Measurements from ENCODE around the gene PARP12. TPM values are rescaled to one million over a fixed set of nuclear protein-coding genes. Genes with fewer than 3 reads are reported as not detected.

Gene PARP12
- total and polyA plus RNA-seq, 2 of the 8 experiments (the other 6 are each of a cell fraction or from before 2014, with no cell fraction given) = 9.0 to 21.5 TPM

DNA sequence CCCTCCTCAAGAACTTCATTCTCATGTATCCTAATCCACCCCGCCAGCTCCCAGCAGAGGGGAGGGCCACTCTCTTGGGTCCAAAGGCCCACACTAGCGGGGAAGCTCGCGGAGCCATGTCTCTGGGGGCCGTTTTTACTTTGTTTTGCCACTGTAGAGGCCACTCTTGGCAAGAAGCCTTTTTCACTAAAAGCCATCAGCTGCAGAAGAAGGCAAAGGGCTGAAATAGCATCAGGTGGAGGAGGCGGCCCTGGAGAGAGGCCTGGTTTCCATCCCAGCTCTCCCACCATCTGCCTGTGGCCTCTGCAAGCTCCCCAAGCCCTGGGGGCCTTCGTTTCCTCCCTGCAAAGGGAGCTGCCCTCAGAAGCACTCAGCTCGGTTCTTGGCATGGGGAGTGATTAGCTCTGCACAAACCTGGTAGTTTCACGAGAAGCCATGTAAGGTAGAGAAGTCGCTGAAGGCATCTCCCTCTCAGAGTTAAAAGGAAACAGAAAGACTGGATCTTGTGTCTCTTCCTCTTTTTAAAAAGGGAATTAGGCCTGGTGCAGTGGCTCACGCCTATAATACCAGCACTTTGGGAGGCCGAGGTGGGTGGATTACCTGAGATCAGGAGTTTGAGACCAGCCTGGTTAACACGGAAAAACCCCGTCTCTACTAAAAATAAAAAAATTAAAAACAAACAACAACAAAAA is 70.3 kb downstream of the PARP12 start:
- 0 out of 2 replicates have a peak, but pooled peaks cover 2% of the 10 kb centered on the region for H3K23me2 ChIP-seq (ENCODE audit: low read depth, low read length)
- peaks cover 0 to 9% (median 0%) of the 10 kb centered on the region in 4 experiments; a peak in 2 of 7 replicates for H3K4me1 ChIP-seq (replicated peaks in 1 of 4; ENCODE audit: control insufficient read depth in 3 of 4, insufficient read depth in 4 of 4, low read length in 3 of 4)
- no peak overlapping the region for H3K4ac ChIP-seq (replicated peaks; ENCODE audit: insufficient read length, low read depth, low read length)
- no peak overlapping the region for H3K27ac ChIP-seq (ENCODE audit: low read depth, low read length)
- no peak overlapping the region for H2BK120ac ChIP-seq (replicated peaks; ENCODE audit: low read depth, low read length)
- H3K36me3 ChIP-seq (ENCODE audit: control insufficient read depth in 2 of 4, insufficient read depth in 4 of 4, low read length in 3 of 4) = no peaks in the 10 kb centered on the region
- H2BK5ac ChIP-seq (ENCODE audit: low read depth, low read length) = no peak overlapping the region
- H3K4me3 ChIP-seq (ENCODE audit: extremely low read depth in 1 of 4, insufficient read depth in 2 of 4, low read depth in 3 of 4, low read length in 4 of 4) = no peak overlapping the region
- no peak for DNase-seq (ENCODE audit: low read depth in 1 of 2, low spot score in 2 of 2)
- no peak overlapping the region for H2AFZ ChIP-seq (ENCODE audit: low read length)
- no peaks in the 10 kb centered on the region for H3K27me3 ChIP-seq (replicated peaks in 1 of 4; ENCODE audit: control insufficient read depth in 3 of 4, extremely low read depth in 1 of 4, insufficient read depth in 3 of 4, low read length in 3 of 4)
- no peaks in the 10 kb centered on the region for H3K79me1 ChIP-seq (ENCODE audit: low read depth, low read length)
- no peak overlapping the region for H3K4me2 ChIP-seq (ENCODE audit: insufficient read depth in 1 of 2, low read depth in 2 of 2, low read length in 2 of 2)
- no peak overlapping the region for H4K8ac ChIP-seq (ENCODE audit: extremely low read depth, insufficient read depth, low read length)
- no peak overlapping the region for H2BK15ac ChIP-seq (ENCODE audit: low read length)
- no peak overlapping the region for H3K23ac ChIP-seq (ENCODE audit: insufficient read length)
- H2BK12ac ChIP-seq (ENCODE audit: low read depth, low read length) = no peak overlapping the region
- H2AK5ac ChIP-seq (ENCODE audit: low read depth, low read length) = no peak overlapping the region
- WGBS, 2 experiments (ENCODE audit: extremely low coverage in 1 of 2, insufficient coverage in 1 of 2, insufficient read length in 1 of 2, insufficient replicate concordance in 2 of 2, low coverage in 1 of 2, low lambda C conversion rate in 2 of 2, missing lambda C conversion rate in 1 of 2) = 92% methylated on average over 14 of the region's 14 CpGs; no CpG with 5 or more reads in 1 of the 2 experiments
- H3K56ac ChIP-seq (replicated peaks; ENCODE audit: insufficient read length, low read depth, low read length) = no peak overlapping the region
- no peak overlapping the region for H3K14ac ChIP-seq (ENCODE audit: insufficient read length)
- no peak overlapping the region for H3K9ac ChIP-seq (replicated peaks in 1 of 4; ENCODE audit: extremely low read depth in 1 of 4, low read depth in 3 of 4, low read length in 3 of 4)
- no peak for FAIRE-seq
- no peak overlapping the region for H4K91ac ChIP-seq (replicated peaks; ENCODE audit: insufficient read length, low read length)
- ChIA-PET CTCF (ENCODE audit: partially characterized antibody) (interaction anchor here (0.7 to 3.7 kb wide), 9 partner anchors 8 to 391 kb away, joined by 3 to 21 read pairs (median 3); no protein-coding TSS in a partner anchor), POLR2A (ENCODE audit: partially characterized antibody) (no interaction called here)
- H3K18ac ChIP-seq (ENCODE audit: extremely low read depth, low read length) = no peak overlapping the region
- TF ChIP-seq POLR2A (IDR thresholded peaks at IDR 0.05; ENCODE audit: control extremely low read depth in 1 of 2, low read depth in 2 of 2, low read length in 2 of 2) (no peak), NRF1 (IDR thresholded peaks at IDR 0.05; ENCODE audit: low read depth, low read length) (no peak), RAD21 (IDR thresholded peaks at IDR 0.05 in 1 of 2, conservative IDR thresholded peaks at IDR 0.05 in 1 of 2; ENCODE audit: low read depth in 2 of 2, low read length in 2 of 2) (no peak), SIX5 (IDR thresholded peaks at IDR 0.05; ENCODE audit: low read depth, low read length) (no peak), GABPA (IDR thresholded peaks at IDR 0.05; ENCODE audit: borderline replicate concordance, insufficient read depth, low read length) (no peak), BACH1 (IDR thresholded peaks at IDR 0.05; ENCODE audit: low read length) (no peak), RBBP5 (IDR thresholded peaks at IDR 0.05; ENCODE audit: borderline replicate concordance, low read depth, low read length) (no peak), CBX5 (IDR thresholded peaks at IDR 0.05; ENCODE audit: low read depth, low read length) (no peak), PHF8 (conservative IDR thresholded peaks at IDR 0.05; ENCODE audit: low read depth, low read length) (no peak), MAX (IDR thresholded peaks at IDR 0.05) (no peak)
- TF ChIP-seq, protein P1, sequence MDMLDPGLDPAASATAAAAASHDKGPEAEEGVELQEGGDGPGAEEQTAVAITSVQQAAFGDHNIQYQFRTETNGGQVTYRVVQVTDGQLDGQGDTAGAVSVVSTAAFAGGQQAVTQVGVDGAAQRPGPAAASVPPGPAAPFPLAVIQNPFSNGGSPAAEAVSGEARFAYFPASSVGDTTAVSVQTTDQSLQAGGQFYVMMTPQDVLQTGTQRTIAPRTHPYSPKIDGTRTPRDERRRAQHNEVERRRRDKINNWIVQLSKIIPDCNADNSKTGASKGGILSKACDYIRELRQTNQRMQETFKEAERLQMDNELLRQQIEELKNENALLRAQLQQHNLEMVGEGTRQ (IDR thresholded peaks at IDR 0.05; ENCODE audit: low read length) = no peak
- no peaks in the 10 kb centered on the region for H3K79me2 ChIP-seq (ENCODE audit: control insufficient read depth in 1 of 2, insufficient read depth in 2 of 2, low read length in 2 of 2)
- H4K5ac ChIP-seq (ENCODE audit: insufficient read length, low read depth, low read length) = no peak overlapping the region
- no peaks in the 10 kb centered on the region for H4K20me1 ChIP-seq (replicated peaks in 1 of 2; ENCODE audit: control insufficient read depth in 1 of 2, insufficient read depth in 2 of 2, low read length in 2 of 2)
- H2BK20ac ChIP-seq (ENCODE audit: low read length) = no peak overlapping the region
- H3K9me3 ChIP-seq (ENCODE audit: insufficient read depth in 2 of 2, low read depth in 1 of 2, low read length in 1 of 2) = no peaks in the 10 kb centered on the region

Measured in H1 (cell line).